ENCODE data around the gene NCOA3.
"Not testable (repeated sequence)": the region's sequence is repeated elsewhere in the genome, so short reads cannot be mapped to it uniquely, and the experiment has no call there.

NCOA3 gene

DNA sequence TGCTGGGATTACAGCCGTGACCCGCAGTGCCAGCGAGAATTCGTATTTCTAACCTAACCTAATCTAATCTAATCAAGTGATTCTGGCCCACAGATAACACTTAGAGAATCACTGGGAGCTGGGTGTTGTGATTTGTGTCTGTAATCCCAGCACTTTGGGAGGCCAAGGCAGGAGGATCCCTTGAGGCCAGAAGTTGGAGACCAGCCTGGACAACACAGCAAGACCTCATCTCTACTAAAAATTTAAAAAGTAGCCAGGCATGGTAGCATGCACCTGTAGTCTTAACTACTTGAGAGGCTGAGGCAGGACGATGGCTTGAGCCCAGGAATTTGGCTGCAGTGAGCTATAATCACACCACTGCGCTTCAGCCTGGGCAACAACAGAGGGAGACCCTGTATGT, 21.4 kb upstream of the NCOA3 start:
- Histone ChIP-seq H3K36me3 (ENCODE audit: control insufficient read depth, insufficient read depth, low read length) (no peaks in the 10 kb centered on the region), H3K27me3 (ENCODE audit: control insufficient read depth, insufficient read depth, low read length) (no peaks in the 10 kb centered on the region), H3K9me3 (ENCODE audit: control insufficient read depth, low read length) (no peaks in the 10 kb centered on the region), H3K4me1 (ENCODE audit: control insufficient read depth, insufficient read depth, low read length) (peaks cover 12% of the 10 kb centered on the region), H3K9ac (ENCODE audit: low read length) (no peak overlapping the region), H3K4me3 (ENCODE audit: low read length) (no peak overlapping the region)

- H3K4me1 ChIP-seq (ENCODE audit: control insufficient read depth, insufficient read depth, low read length), result peaks cover 12% of the 10 kb centered on the region
- H3K9me3 ChIP-seq (ENCODE audit: control insufficient read depth, low read length), result no peaks in the 10 kb centered on the region
- no peaks in the 10 kb centered on the region for H3K27me3 ChIP-seq (ENCODE audit: control insufficient read depth, insufficient read depth, low read length)
- H3K4me3 ChIP-seq (ENCODE audit: low read length), result no peak overlapping the region
- H3K9ac ChIP-seq (ENCODE audit: low read length), result no peak overlapping the region
- no peaks in the 10 kb centered on the region for H3K36me3 ChIP-seq (ENCODE audit: control insufficient read depth, insufficient read depth, low read length)
Measured at GRCh38 chr20:47480705-47481104, 21.0 kb upstream of the NCOA3 start.

DNA sequence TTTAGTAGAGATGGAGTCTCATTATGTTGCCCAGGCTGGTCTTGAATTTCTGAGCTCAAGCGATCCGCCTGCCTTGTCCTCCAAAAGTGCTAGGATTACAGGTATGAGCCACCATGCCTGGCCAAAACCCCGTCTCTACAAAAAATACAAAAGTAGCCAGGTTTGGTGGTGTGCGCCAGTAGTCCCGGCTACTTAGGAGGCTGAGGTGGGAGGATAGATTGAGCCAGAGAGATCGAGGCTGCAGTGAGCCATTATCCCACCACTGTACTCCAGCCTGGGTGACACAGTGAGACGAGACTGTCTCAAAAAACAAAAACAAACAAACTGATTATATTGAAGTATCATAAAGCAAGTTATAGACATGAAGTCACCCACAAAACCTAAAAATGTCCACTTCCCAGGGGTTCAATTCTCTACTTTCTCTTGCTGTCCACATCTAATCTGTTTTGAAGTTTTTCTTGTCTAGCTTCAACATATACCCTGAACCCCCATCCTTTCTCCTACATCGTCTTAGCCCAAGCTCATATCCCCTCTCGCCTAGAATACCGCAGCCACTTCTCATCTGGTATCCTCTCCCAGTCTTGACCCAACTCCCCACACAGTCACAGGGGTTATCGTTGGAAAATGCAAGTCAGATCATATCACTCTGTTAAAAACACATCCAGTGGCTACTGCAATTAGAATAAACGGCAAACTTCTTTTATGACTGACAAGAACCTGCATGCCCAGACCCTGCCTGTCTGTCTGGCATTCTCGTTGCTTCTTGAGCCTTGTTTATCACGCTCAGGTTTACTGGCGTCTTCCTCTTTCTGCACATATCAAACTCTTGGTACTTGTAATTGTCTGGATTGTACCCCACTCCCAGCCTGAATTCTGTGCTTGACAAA, 20.1 kb upstream of the NCOA3 start:
- Histone ChIP-seq H3K9ac (ENCODE audit: low read length) (no peak overlapping the region), H3K27me3 (ENCODE audit: control insufficient read depth, insufficient read depth, low read length) (no peaks in the 10 kb centered on the region), H3K4me1 (ENCODE audit: control insufficient read depth, insufficient read depth, low read length) (peaks cover 12% of the 10 kb centered on the region), H3K9me3 (ENCODE audit: control insufficient read depth, low read length) (no peaks in the 10 kb centered on the region), H3K36me3 (ENCODE audit: control insufficient read depth, insufficient read depth, low read length) (no peaks in the 10 kb centered on the region), H3K4me3 (ENCODE audit: low read length) (no peak overlapping the region)

GRCh38 chr20:47482705-47483104, 19.0 kb upstream of the NCOA3 start:
- Histone ChIP-seq H3K4me3 (ENCODE audit: low read length) (no peak overlapping the region), H3K27me3 (ENCODE audit: control insufficient read depth, insufficient read depth, low read length) (no peaks in the 10 kb centered on the region), H3K9ac (ENCODE audit: low read length) (no peak overlapping the region), H3K9me3 (ENCODE audit: control insufficient read depth, low read length) (no peaks in the 10 kb centered on the region), H3K4me1 (ENCODE audit: control insufficient read depth, insufficient read depth, low read length) (peaks cover 16% of the 10 kb centered on the region), H3K36me3 (ENCODE audit: control insufficient read depth, insufficient read depth, low read length) (no peaks in the 10 kb centered on the region)

DNA sequence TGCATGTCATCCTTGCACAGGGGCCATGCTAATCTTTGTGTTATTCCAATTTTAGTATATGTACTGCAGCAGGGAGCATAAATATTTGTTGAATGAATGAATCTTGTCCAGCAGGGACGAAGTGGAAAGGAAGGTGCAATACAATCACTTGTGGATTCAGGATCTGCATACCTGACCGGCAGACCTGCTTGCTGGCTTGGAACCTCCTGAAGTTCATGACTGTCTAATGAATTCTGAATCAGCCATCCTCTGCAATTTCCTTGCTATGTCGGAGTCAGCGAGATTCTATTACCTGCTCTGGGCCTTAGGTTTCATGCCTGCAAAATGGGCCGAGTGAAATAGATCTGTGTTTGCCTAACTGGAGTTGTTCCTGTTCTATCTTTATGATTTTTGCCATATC, 17.4 kb upstream of the NCOA3 start:
- H3K9ac ChIP-seq (ENCODE audit: low read length), result no peak overlapping the region
- peaks cover 12% of the 10 kb centered on the region for H3K4me1 ChIP-seq (ENCODE audit: control insufficient read depth, insufficient read depth, low read length)
- no peaks in the 10 kb centered on the region for H3K36me3 ChIP-seq (ENCODE audit: control insufficient read depth, insufficient read depth, low read length)
- no peaks in the 10 kb centered on the region for H3K9me3 ChIP-seq (ENCODE audit: control insufficient read depth, low read length)
- no peaks in the 10 kb centered on the region for H3K27me3 ChIP-seq (ENCODE audit: control insufficient read depth, insufficient read depth, low read length)
- no peak overlapping the region for H3K4me3 ChIP-seq (ENCODE audit: low read length)

- no peaks in the 10 kb centered on the region for H3K27me3 ChIP-seq (ENCODE audit: control insufficient read depth, insufficient read depth, low read length)
- no peaks in the 10 kb centered on the region for H3K9me3 ChIP-seq (ENCODE audit: control insufficient read depth, low read length)
- peaks cover 8% of the 10 kb centered on the region for H3K4me1 ChIP-seq (ENCODE audit: control insufficient read depth, insufficient read depth, low read length)
- no peaks in the 10 kb centered on the region for H3K36me3 ChIP-seq (ENCODE audit: control insufficient read depth, insufficient read depth, low read length)
- H3K4me3 ChIP-seq (ENCODE audit: low read length), result no peak overlapping the region
- H3K9ac ChIP-seq (ENCODE audit: low read length), result no peak overlapping the region
Measured at GRCh38 chr20:47487175-47487917, 14.3 kb upstream of the NCOA3 start.

DNA sequence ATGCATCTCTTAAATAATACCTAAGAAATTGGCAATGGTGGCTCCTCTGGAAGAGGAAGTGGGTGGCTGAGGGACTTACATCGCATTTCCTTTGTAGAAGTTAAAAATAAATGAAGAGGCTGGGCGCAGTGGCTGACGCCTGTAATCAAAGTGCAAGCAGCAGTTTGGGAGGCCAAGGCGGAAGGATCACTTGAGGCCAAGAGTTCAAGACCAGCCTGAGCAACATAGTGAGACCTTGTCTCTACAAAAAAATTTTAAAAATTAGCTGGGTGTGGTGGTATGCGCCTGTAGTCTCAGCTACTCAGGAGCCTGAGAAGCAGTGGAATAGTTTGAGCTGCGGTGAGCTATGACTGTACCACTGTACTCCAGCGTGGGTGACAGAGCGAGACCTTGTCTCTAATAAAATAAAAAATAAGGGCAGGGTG, 12.2 kb upstream of the NCOA3 start:
- Histone ChIP-seq H3K4me3 (ENCODE audit: low read length) (no peak overlapping the region), H3K4me1 (ENCODE audit: control insufficient read depth, insufficient read depth, low read length) (peaks cover 21% of the 10 kb centered on the region), H3K9me3 (ENCODE audit: control insufficient read depth, low read length) (no peaks in the 10 kb centered on the region), H3K9ac (ENCODE audit: low read length) (no peak overlapping the region), H3K27me3 (ENCODE audit: control insufficient read depth, insufficient read depth, low read length) (no peaks in the 10 kb centered on the region), H3K36me3 (ENCODE audit: control insufficient read depth, insufficient read depth, low read length) (no peaks in the 10 kb centered on the region)

GRCh38 chr20:47490795-47491194, 10.9 kb upstream of the NCOA3 start:
- Histone ChIP-seq H3K4me1 (ENCODE audit: control insufficient read depth, insufficient read depth, low read length) (peaks cover 21% of the 10 kb centered on the region), H3K4me3 (ENCODE audit: low read length) (no peak overlapping the region), H3K27me3 (ENCODE audit: control insufficient read depth, insufficient read depth, low read length) (no peaks in the 10 kb centered on the region), H3K36me3 (ENCODE audit: control insufficient read depth, insufficient read depth, low read length) (no peaks in the 10 kb centered on the region), H3K9me3 (ENCODE audit: control insufficient read depth, low read length) (no peaks in the 10 kb centered on the region), H3K9ac (ENCODE audit: low read length) (no peak overlapping the region)

- no peak overlapping the region for H3K9ac ChIP-seq (ENCODE audit: low read length)
- peaks cover 26% of the 10 kb centered on the region for H3K4me1 ChIP-seq (ENCODE audit: control insufficient read depth, insufficient read depth, low read length)
- no peak overlapping the region for H3K4me3 ChIP-seq (ENCODE audit: low read length)
- no peaks in the 10 kb centered on the region for H3K27me3 ChIP-seq (ENCODE audit: control insufficient read depth, insufficient read depth, low read length)
- H3K36me3 ChIP-seq (ENCODE audit: control insufficient read depth, insufficient read depth, low read length), result no peaks in the 10 kb centered on the region
- no peaks in the 10 kb centered on the region for H3K9me3 ChIP-seq (ENCODE audit: control insufficient read depth, low read length)
Measured at GRCh38 chr20:47492284-47492683, 9.4 kb upstream of the NCOA3 start.

DNA sequence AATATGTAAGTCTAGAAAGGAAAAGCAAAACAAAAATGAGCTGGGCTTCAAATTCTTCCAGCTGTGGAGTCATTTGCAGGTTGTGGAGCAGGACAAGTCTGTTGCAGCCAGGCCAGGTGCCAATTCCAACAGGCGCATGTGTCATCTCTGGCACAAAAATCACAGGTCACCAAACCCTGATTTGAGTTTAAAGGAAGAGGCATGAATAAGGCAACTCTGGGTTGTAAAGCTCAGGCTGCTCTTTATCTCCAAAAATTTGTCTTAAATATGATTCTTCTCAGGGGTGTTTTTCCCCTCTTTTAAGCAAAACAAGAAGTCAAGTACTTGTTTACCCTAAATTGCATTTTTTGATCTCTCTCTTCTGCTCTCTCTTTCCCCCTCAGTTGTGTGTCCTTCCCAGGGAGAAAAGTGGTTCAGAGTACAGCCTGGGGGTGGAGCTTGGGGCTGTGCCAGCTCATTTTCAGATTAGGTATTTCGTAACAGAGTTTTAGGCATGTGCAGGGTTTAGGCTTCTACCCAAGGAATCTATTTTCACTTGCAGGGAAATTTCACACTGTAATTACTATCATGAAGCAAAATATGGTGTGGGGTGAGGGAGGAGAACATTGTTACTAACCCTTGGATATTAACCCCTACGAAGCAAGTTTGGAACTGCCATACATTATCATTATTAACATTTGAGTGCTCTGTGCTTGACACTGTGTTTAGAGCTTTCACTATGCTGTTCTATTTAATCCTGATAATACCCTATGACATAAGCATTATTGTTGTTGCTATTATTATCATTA, 8.3 kb upstream of the NCOA3 start:
- peaks cover 28% of the 10 kb centered on the region for H3K4me1 ChIP-seq (ENCODE audit: control insufficient read depth, insufficient read depth, low read length)
- H3K27me3 ChIP-seq (ENCODE audit: control insufficient read depth, insufficient read depth, low read length), result no peaks in the 10 kb centered on the region
- no peaks in the 10 kb centered on the region for H3K9me3 ChIP-seq (ENCODE audit: control insufficient read depth, low read length)
- no peak overlapping the region for H3K4me3 ChIP-seq (ENCODE audit: low read length)
- no peaks in the 10 kb centered on the region for H3K36me3 ChIP-seq (ENCODE audit: control insufficient read depth, insufficient read depth, low read length)
- H3K9ac ChIP-seq (ENCODE audit: low read length), result peak overlapping the region; percentile 32

DNA sequence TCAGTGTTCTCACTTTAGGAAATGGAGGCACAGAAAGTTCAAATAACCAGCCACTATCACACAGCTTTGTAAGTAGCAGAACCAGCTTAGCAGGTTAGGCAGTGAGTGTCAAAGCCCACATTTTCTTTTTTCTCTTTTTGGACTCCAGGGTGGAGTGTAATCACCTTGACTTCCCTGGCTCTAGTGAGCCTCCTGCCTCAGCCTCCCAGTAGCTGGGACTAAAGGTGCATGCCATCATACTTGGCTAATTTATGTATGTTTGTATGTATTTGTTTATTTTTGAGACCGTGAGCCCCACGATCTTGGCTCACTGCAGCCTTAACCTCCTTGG, 7.8 kb upstream of the NCOA3 start:
- peaks cover 31% of the 10 kb centered on the region for H3K4me1 ChIP-seq (ENCODE audit: control insufficient read depth, insufficient read depth, low read length)
- no peak overlapping the region for H3K9ac ChIP-seq (ENCODE audit: low read length)
- H3K36me3 ChIP-seq (ENCODE audit: control insufficient read depth, insufficient read depth, low read length), result no peaks in the 10 kb centered on the region
- no peak overlapping the region for H3K4me3 ChIP-seq (ENCODE audit: low read length)
- H3K27me3 ChIP-seq (ENCODE audit: control insufficient read depth, insufficient read depth, low read length), result no peaks in the 10 kb centered on the region
- H3K9me3 ChIP-seq (ENCODE audit: control insufficient read depth, low read length), result no peaks in the 10 kb centered on the region

DNA sequence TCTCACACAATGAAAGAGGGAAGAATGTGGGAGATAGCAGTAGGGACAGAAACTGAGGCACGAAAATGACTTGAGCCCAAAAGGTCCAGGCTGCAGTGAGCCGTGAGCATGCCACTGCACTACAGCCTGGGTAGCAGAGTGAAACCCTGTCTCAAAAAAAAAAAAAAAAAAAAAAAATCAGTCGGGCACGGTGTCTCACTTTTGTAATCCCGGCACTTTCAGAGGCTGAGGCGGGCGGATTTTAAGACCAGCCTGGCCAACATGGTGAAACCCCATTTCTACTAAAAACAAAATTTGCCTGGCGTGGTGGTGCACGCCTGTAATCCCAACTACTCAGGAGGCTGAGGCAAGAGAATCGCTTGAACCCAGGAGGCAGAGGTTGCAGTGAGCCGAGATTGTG, 7.1 kb upstream of the NCOA3 start:
- not testable (repeated sequence) for H3K4me3 ChIP-seq (ENCODE audit: low read length); H3K9me3 ChIP-seq (ENCODE audit: control insufficient read depth, low read length); H3K27me3 ChIP-seq (ENCODE audit: control insufficient read depth, insufficient read depth, low read length); H3K36me3 ChIP-seq (ENCODE audit: control insufficient read depth, insufficient read depth, low read length); H3K9ac ChIP-seq (ENCODE audit: low read length)
- peaks cover 31% of the 10 kb centered on the region for H3K4me1 ChIP-seq (ENCODE audit: control insufficient read depth, insufficient read depth, low read length)
